Nephron progenitor cell (in vitro differentiated cells): ENCODE data around the gene P4HB.

Experiments used
- DNase-seq: peaks from one replicate; pipeline ENCODE4 v3.0.0; 2021
- H3K27ac Mint-ChIP-seq: 2 replicates; pipeline ENCODE4 v1.8.0; 2021; ENCODE audit warnings: mild to moderate bottlenecking, moderate library complexity, mixed read lengths
- H3K27me3 Mint-ChIP-seq: 2 replicates; pipeline ENCODE4 v1.8.0; 2021; ENCODE audit warnings: mild to moderate bottlenecking, low read depth, mixed read lengths; ENCODE audit not compliant: poor library complexity
- H3K36me3 Mint-ChIP-seq: 2 replicates; pipeline ENCODE4 v1.8.0; 2021; ENCODE audit warnings: low read depth, mixed read lengths
- H3K4me1 Mint-ChIP-seq: 2 replicates; pipeline ENCODE4 v1.8.0; 2021; ENCODE audit warnings: mixed read lengths
- H3K4me3 Mint-ChIP-seq: 2 replicates; pipeline ENCODE4 v1.8.0; 2021; ENCODE audit warnings: mild to moderate bottlenecking, moderate library complexity, mixed read lengths
- H3K9me3 Mint-ChIP-seq: 2 replicates; pipeline ENCODE4 v1.8.0; 2021; ENCODE audit warnings: mild to moderate bottlenecking, moderate library complexity, mixed read lengths
- CTCF ChIP-seq: fragments of 200-600 bp; sonication (generic); IDR thresholded peaks from 2 replicates; pipeline ENCODE4 v1.5.0; 2021; ENCODE audit warnings: antibody characterized with exemption

P4HB gene

GRCh38 chr17:81809556-81809998, 50.8 kb downstream of the P4HB start:
- Mint-ChIP-seq H3K4me1 (peaks cover 10% of the 10 kb centered on the region), H3K27ac (no peak overlapping the region), H3K9me3 (no peaks in the 10 kb centered on the region), H3K4me3 (no peak overlapping the region), H3K27me3 (peaks cover 46% of the 10 kb centered on the region), H3K36me3 (no peaks in the 10 kb centered on the region)
- DNase-seq = no peak
- no peak for TF ChIP-seq CTCF

- H3K36me3 Mint-ChIP-seq = no peaks in the 10 kb centered on the region
- DNase-seq = no peak
- peaks cover 10% of the 10 kb centered on the region for H3K4me1 Mint-ChIP-seq
- TF ChIP-seq CTCF = no peak
- peaks cover 46% of the 10 kb centered on the region for H3K27me3 Mint-ChIP-seq
- H3K27ac Mint-ChIP-seq = no peak overlapping the region
- H3K9me3 Mint-ChIP-seq = no peaks in the 10 kb centered on the region
- H3K4me3 Mint-ChIP-seq = no peak overlapping the region
Measured at GRCh38 chr17:81808778-81809555, 51.4 kb downstream of the P4HB start.

- Mint-ChIP-seq H3K27ac (no peak overlapping the region), H3K4me3 (no peak overlapping the region), H3K36me3 (no peaks in the 10 kb centered on the region), H3K9me3 (no peaks in the 10 kb centered on the region), H3K27me3 (peaks cover 55% of the 10 kb centered on the region), H3K4me1 (peaks cover 14% of the 10 kb centered on the region)
- TF ChIP-seq CTCF = no peak
- DNase-seq = no peak
Measured at GRCh38 chr17:81807839-81808238, 52.5 kb downstream of the P4HB start.

- no peak for TF ChIP-seq CTCF
- no peak overlapping the region for H3K27ac Mint-ChIP-seq
- no peaks in the 10 kb centered on the region for H3K36me3 Mint-ChIP-seq
- H3K9me3 Mint-ChIP-seq = no peaks in the 10 kb centered on the region
- H3K4me3 Mint-ChIP-seq = no peak overlapping the region
- peaks cover 61% of the 10 kb centered on the region for H3K27me3 Mint-ChIP-seq
- H3K4me1 Mint-ChIP-seq = peaks cover 20% of the 10 kb centered on the region
- DNase-seq = no peak
Measured at GRCh38 chr17:81807210-81807719, 53.1 kb downstream of the P4HB start.

- H3K36me3 Mint-ChIP-seq = no peaks in the 10 kb centered on the region
- TF ChIP-seq CTCF = no peak
- no peak overlapping the region for H3K4me3 Mint-ChIP-seq
- H3K4me1 Mint-ChIP-seq = peaks cover 22% of the 10 kb centered on the region
- H3K27me3 Mint-ChIP-seq = peaks cover 67% of the 10 kb centered on the region
- H3K27ac Mint-ChIP-seq = no peak overlapping the region
- no peak for DNase-seq
- no peaks in the 10 kb centered on the region for H3K9me3 Mint-ChIP-seq
Measured at GRCh38 chr17:81806461-81807209, 53.7 kb downstream of the P4HB start.
